Caco-2 (cell line): ENCODE measurements around the gene ADARB2. TPM values are rescaled to one million over a fixed set of nuclear protein-coding genes. Genes with fewer than 3 reads are reported as not detected.

Source experiments
- BruUV-seq: library from RNA; stranded (reverse); fragments of 400-500 nt; replicated peaks from 2 replicates; lab custom pipeline; 2021; lab: Mats Ljungman, UMichigan
- CTCF ChIA-PET: fragments of 300-600 bp; sonication (Branson Sonifier 250); formaldehyde crosslinking; loops from one replicate; lab custom pipeline; 2022; ENCODE audit warnings: antibody characterized with exemption; lab: Charles Lee
- POLR2A ChIA-PET: fragments of 300-600 bp; sonication (Branson Sonifier 250); formaldehyde crosslinking; loops from one replicate; lab custom pipeline; 2022; ENCODE audit warnings: antibody characterized with exemption; lab: Charles Lee
- DNase-seq, 2 experiments: peaks; one replicate each; pipeline versions ENCODE4 v3.0.0 to v3.0.0-alpha.2; 2020 to 2022
- H3K27me3 ChIP-seq: replicated peaks from 2 replicates; pipeline ENCODE4 v1.6.0; 2011; ENCODE audit warnings: low read length; ENCODE audit not compliant: control insufficient read depth, insufficient read depth
- H3K36me3 ChIP-seq: 2 replicates; pipeline ENCODE4 v1.5.1; 2011; ENCODE audit warnings: low read length; ENCODE audit not compliant: control insufficient read depth, insufficient read depth
- H3K4me1 ChIP-seq: fragments of 250-450 bp; sonication (Bioruptor Pico); 2 replicates; pipeline ENCODE4 v1.5.1; 2020; ENCODE audit warnings: mild to moderate bottlenecking
- H3K4me3 ChIP-seq: 2 replicates; pipeline ENCODE4 v1.5.1; 2011; ENCODE audit warnings: low read depth, mild to moderate bottlenecking, control low read depth, low read length
- H3K9me3 ChIP-seq: fragments of 250-450 bp; sonication (Bioruptor Pico); 2 replicates; pipeline ENCODE4 v1.5.1; 2020; ENCODE audit warnings: mild to moderate bottlenecking, moderate library complexity
- H3K27ac Mint-ChIP-seq: one replicate; pipeline ENCODE4 v1.8.0; 2022; ENCODE audit warnings: mixed read lengths; ENCODE audit not compliant: unreplicated experiment
- H3K27me3 Mint-ChIP-seq: one replicate; pipeline ENCODE4 v1.8.0; 2022; ENCODE audit warnings: mixed read lengths; ENCODE audit not compliant: insufficient read depth, unreplicated experiment
- H3K36me3 Mint-ChIP-seq: one replicate; pipeline ENCODE4 v1.8.0; 2022; ENCODE audit warnings: mild to moderate bottlenecking, mixed read lengths; ENCODE audit not compliant: insufficient read depth, unreplicated experiment
- H3K4me1 Mint-ChIP-seq: one replicate; pipeline ENCODE4 v1.8.0; 2022; ENCODE audit warnings: low read depth, mixed read lengths; ENCODE audit not compliant: unreplicated experiment
- H3K4me3 Mint-ChIP-seq: one replicate; pipeline ENCODE4 v1.8.0; 2022; ENCODE audit warnings: mild to moderate bottlenecking, moderate library complexity, mixed read lengths; ENCODE audit not compliant: unreplicated experiment
- H3K9me3 Mint-ChIP-seq: one replicate; pipeline ENCODE4 v1.8.0; 2022; ENCODE audit warnings: mixed read lengths; ENCODE audit not compliant: unreplicated experiment
- CTCF ChIP-seq, 2 experiments: fragments of 200-600 bp in 1 of 2; IDR thresholded peaks; 1 replicate in 1 of 2; 2 replicates in 1 of 2; pipeline versions ENCODE4 v1.5.1 to v1.8.0; 2011 to 2022; ENCODE audit warnings: antibody characterized with exemption in 1 of 2, control low read depth in 1 of 2, inconsistent platforms in 1 of 2, low read depth in 1 of 2, low read length in 1 of 2, mild to moderate bottlenecking in 1 of 2, moderate library complexity in 1 of 2; ENCODE audit not compliant: insufficient read depth in 1 of 2, severe bottlenecking in 1 of 2, unreplicated experiment in 1 of 2
- intact Hi-C: fragments of 100-400 bp; cut with micrococcal nuclease; formaldehyde crosslinking; loops from one replicate; pipeline ENCODE4 v1.10.0; 2022; ENCODE audit not compliant: unreplicated experiment
- total RNA-seq: library from RNA; stranded (reverse); gene quantifications from 2 replicates; pipeline ENCODE4 v1.2.3, GENCODE V29; 2022

ADARB2 gene
- total RNA-seq, 1 experiment from 2014 or later = 0.27 TPM

- Mint-ChIP-seq H3K27ac (no peak overlapping the region), H3K27me3 (peaks cover 4% of the 10 kb centered on the region), H3K4me3 (no peak overlapping the region), H3K36me3 (no peaks in the 10 kb centered on the region), H3K4me1 (no peaks in the 10 kb centered on the region), H3K9me3 (peaks cover 5% of the 10 kb centered on the region)
- Histone ChIP-seq H3K36me3 (no peaks in the 10 kb centered on the region), H3K4me3 (no peak overlapping the region), H3K27me3 (no peaks in the 10 kb centered on the region), H3K9me3 (peaks cover 8% of the 10 kb centered on the region; the same call in 1 of the 2 replicates), H3K4me1 (peaks cover 8% of the 10 kb centered on the region; the same call in 1 of the 2 replicates)
- ChIA-PET CTCF (interaction anchor here (1.8 kb wide), 1 partner anchor 14 kb away, joined by 5 read pairs; no protein-coding TSS in a partner anchor), POLR2A (no interaction called here)
- BruUV-seq = no TSS peak
- intact Hi-C loops = no loop called here
- DNase-seq = no peak
- no peak for TF ChIP-seq CTCF (IDR thresholded peaks at IDR 0.05; ENCODE audit: insufficient read depth in 1 of 2, low read depth in 1 of 2, low read length in 1 of 2, severe bottlenecking in 1 of 2, unreplicated experiment in 1 of 2)
These were observed 302.2 kb downstream of the ADARB2 start for GRCh38 chr10:1434912-1435692.

- POLR2A ChIA-PET = no interaction called here
These were observed 303.1 kb downstream of the ADARB2 start for GRCh38 chr10:1434202-1434601.

More at GRCh38 chr10:1434202-1434601, 303.1 kb downstream of the ADARB2 start:
- Mint-ChIP-seq H3K27ac (no peak overlapping the region), H3K4me3 (no peak overlapping the region), H3K36me3 (no peaks in the 10 kb centered on the region), H3K4me1 (no peaks in the 10 kb centered on the region), H3K27me3 (peaks cover 9% of the 10 kb centered on the region), H3K9me3 (peaks cover 10% of the 10 kb centered on the region)
- no TSS peak for BruUV-seq
- Histone ChIP-seq H3K36me3 (no peaks in the 10 kb centered on the region), H3K27me3 (no peaks in the 10 kb centered on the region; the same call in 1 of the 2 replicates), H3K9me3 (peaks cover 8% of the 10 kb centered on the region; the same call in 1 of the 2 replicates), H3K4me3 (no peak overlapping the region), H3K4me1 (peaks cover 8% of the 10 kb centered on the region; the same call in 1 of the 2 replicates)
- TF ChIP-seq CTCF (IDR thresholded peaks at IDR 0.05; ENCODE audit: insufficient read depth in 1 of 2, low read depth in 1 of 2, low read length in 1 of 2, severe bottlenecking in 1 of 2, unreplicated experiment in 1 of 2) = no peak
- CTCF ChIA-PET = no interaction called here
- DNase-seq = no peak
- intact Hi-C loops = no loop called here
